ENCODE results near the gene ATP2B3.
"Not testable (repeated sequence)": the region's sequence is repeated elsewhere in the genome, so short reads cannot be mapped to it uniquely, and the experiment has no call there.

ATP2B3 gene

GRCh38 chrX:153596981-153597750 lies 79.7 kb downstream of the ATP2B3 start:
- no peak for DNase-seq

DNA sequence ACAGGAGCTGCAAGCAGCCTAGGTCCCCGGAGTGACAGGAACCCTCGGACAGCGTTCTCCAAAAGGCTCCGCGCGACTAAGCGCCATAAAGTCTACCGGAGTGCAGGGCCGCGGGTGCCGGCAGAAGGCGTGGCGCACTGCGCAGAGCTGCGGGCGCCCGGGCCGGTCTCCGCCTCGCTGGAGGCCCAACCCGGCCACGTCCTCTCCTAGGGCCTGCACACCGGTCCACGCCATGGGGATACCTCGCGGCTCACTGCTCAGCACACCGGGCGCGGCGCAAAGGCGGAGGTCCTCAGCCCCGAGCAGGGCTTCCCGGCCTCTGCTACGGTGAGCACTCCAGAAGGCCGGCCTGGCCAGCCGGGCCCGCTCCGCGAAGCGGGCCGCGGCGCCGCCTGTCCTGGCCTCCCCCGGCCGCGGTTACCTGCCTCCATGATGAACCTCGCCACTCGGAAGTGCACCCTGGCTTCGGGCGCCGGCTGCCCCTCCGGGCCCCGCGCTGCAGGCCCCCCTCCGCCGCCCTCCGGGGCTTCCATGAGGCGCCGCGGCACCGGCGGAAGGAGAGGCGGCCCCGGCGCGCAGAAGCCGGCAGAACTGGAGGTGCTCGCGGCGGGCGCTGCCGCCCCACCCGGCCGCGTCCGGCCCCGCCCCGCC lies 81.2 kb downstream of the ATP2B3 start, which contains the start of gene CCNQ:
TSS of gene CCNQ (minus strand) at position 599 of the 651 bp plus-strand sequence. CDS start at position 533, 66 bp downstream.
- peak; percentile 40 to 56 for DNase-seq

DNA sequence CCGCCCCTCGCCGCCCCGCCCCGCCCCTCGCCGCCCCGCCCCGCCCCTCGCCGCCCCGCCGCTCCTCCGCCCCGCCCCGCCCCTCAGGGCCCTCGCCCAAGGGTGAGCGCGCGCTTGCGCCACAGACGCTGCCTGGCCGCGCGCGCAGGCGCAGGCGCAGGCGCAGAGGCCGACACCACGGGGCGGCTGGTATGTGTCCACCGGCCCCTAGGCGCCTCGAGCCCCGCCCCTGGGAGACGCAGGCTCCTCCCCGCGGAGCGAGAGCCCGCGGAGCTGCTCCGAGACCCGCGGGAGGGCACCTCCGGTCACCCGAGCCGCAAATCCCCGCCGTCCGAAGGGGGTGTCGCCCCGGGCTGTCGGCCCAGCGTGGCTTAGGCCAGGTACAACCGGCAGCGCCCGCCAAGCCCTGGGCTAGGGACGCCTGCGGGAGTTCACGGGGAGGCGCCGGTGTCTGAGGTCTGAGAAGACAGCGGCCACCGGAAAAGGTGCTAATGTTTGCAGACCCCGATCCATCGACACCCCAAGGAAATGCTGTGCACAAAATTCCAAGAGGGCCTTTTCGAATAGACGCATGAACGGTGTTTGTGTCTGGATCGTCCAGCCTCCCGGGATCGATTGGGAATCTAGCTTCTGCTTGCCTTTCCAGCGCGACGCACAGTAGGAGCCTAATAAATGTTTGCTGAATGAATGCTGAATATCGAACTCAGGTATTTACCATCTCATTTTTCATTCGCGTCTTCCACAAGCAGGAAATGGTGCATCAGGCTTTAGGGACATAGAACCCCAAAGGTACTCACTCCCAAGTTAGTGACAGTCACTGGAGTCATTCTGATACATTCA lies 82.0 kb downstream of the ATP2B3 start:
- peak; percentile 85 to 89 for DNase-seq

DNA sequence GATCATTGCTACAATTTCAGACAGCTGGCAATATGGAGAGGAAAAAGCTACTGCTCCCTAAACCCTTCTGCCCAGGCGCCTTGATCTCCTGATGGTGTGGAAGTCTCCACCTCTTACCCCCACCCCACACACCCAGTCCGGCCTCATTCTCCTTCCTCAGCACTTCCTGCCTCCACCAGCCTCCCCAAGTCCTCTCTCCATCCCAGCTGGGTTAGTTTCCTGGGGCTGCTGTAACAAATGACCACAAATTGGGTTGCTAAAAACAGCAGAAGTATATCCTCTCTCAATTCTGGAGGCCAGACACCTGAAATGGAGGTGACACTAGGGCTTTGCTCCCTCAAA lies 82.6 kb downstream of the ATP2B3 start:
- peak in 1 of 2 experiments; percentile 32 for DNase-seq

- DNase-seq = no peak
Observed at GRCh38 chrX:153600921-153601320, 83.5 kb downstream of the ATP2B3 start.

GRCh38 chrX:153601511-153602110 lies 84.2 kb downstream of the ATP2B3 start:
- DNase-seq = no peak

GRCh38 chrX:153602601-153603000 lies 85.2 kb downstream of the ATP2B3 start:
- DNase-seq = no peak

GRCh38 chrX:153603131-153603656 lies 85.8 kb downstream of the ATP2B3 start:
- no peak for DNase-seq

- not testable (repeated sequence) for DNase-seq
Observed at GRCh38 chrX:153604666-153605380, 87.4 kb downstream of the ATP2B3 start.

- no peak for DNase-seq
Observed at GRCh38 chrX:153606503-153606902, 89.1 kb downstream of the ATP2B3 start.

- DNase-seq = no peak
Observed at GRCh38 chrX:153608376-153608775, 90.9 kb downstream of the ATP2B3 start.

GRCh38 chrX:153608806-153609205 lies 91.4 kb downstream of the ATP2B3 start:
- DNase-seq = no peak

DNA sequence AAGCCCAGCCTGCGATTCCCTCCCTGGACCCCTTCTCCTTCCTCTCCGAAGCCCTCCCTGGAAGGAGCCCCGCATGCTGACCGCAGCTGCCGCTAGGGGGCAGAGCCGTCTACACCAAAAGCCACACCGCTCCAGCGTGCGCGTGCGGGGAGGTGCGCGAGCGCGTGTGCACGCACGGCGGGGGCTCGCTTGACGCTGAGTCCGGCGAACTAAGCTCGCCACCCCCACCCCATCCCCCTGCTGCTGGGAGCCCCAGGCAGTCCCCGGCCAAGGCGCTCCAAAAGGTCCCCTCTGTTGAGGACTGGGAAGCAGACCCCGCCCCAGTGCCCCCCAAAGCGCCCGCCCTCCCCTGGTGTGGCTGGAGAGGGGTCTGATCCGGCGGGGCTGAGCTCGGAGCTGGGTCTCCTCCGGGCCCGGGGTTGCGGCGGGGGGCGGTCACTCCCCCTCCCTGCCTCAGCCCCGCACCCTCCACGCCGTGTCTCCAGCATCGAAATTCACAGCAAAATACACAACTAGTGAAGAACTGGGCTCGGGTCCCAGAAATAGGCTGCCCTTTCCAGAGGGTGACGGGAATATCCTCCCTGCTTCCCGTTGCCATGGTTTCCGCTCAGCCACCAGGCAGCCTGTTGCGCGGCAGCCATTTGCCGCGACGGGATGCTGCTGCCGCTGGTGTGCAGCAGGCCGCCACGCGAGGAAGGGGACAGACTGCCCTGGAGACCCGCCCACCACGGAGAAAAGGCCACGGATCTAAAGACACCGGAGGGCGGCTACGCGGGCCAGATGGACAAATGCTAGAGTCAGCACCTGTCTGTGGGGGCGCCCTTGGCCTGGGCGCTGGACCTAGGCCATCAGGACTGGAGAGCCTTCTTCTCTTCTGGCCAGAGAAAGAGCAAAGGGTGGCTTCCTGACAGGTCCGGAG lies 92.7 kb downstream of the ATP2B3 start:
- peak; percentile 82 to 84 for DNase-seq

- no peak for DNase-seq
Observed at GRCh38 chrX:153610836-153611213, 93.4 kb downstream of the ATP2B3 start.

GRCh38 chrX:153611298-153612095 lies 94.1 kb downstream of the ATP2B3 start:
- DNase-seq = no peak

DNA sequence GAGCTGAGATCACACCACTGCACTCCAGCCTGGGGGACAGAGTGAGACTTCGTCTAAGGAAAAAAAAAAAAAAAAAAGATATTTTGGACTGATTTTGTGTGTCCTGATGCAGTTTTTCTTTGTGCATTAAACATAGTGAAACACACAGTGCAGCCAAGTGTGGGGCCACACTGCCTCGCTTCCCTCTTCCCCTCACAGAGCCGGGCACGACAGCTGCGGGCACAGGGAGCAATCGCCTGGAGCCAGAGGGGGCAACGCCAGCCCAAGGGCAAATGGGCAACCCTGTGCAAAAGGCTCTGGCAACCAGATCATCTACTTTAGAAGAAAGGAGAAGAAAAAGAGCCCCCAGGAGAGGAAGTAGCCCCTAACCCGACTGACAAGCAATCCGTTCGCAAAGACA lies 95.0 kb downstream of the ATP2B3 start:
- DNase-seq = no peak

DNA sequence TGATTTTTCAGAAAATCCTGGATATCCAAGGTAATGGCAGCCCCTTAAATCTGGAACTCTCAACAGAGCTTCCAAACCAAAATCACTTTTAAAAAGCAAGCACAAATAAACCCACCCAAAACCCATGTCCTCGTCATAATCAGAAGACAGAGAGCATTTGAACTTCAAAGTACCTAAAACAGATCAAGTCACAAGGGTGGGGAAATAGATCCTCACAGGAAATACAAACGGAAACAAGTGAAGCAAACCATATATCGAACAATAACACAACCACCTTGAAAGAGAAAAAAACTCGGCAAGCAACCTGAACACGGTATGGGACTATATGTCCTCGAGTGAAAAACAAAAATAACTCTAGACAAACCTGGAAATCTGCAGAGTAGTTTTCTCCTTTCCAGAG lies 97.4 kb downstream of the ATP2B3 start:
- DNase-seq = no peak

DNA sequence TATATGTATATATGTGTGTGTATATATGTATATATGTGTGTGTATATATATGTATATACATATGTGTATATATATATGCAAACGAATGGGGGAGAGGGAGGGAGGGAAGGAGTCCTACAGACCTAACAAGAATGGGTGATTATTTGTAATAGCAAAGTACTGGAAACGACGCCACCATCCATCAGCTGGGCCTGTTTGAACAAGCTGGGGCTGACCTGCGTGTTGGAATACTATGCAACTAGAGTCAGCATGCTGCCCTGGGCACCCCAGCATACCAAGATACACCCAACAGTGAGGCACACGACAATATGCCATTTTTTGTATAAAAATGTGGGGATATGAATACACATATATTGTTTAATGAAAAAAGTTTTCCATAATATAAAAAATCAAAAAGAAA lies 103.1 kb downstream of the ATP2B3 start:
- DNase-seq = no peak

DNA sequence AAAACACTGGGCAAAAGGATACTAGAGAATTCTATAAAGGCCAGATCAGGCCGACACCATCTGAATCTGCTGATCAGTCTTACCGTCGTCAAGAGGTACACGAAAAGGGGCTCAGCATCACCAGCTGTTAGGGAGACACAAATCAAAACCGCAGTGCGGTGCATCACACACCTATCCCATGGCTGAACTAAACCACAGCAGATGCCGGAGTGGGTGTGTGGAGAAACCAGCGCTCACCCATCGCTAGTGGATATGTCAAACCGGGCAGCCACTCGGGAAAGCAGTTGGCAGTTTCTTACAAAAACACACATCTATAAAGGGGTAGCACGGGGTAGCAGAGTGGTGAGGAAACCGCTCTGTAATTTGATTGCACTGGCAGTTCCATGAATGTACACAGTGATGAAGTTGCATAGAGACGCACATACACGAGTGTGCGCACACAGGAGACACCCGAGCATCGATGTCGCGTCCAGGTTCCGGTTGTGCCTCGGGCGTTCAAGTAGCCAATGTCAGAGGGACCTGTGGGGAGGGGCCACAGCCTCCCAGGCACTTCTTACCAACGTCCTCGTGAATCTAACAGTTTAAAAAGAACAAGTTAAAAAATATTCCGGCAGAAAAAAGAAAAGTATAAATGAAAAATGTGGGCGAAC lies 104.6 kb downstream of the ATP2B3 start:
- no peak for DNase-seq

Data from activated T-cell treated with anti-CD3 and anti-CD28 coated beads, Interleukin-2, amount 50 U/mL, for 48 hours (primary cell).